Trophoblast cell (in vitro differentiated cells and primary cell): ENCODE measurements around the gene TPBGL.

Experiments used
- DNase-seq, 2 donors: peaks; one replicate each; pipeline ENCODE4 v3.0.0-alpha.2; 2016
- H2AFZ ChIP-seq: 2 replicates; pipeline ENCODE4 v1.6.1; 2013; ENCODE audit warnings: low read length, moderate library complexity, mild to moderate bottlenecking; ENCODE audit not compliant: insufficient read depth, poor library complexity
- H2AK5ac ChIP-seq: 2 replicates; pipeline ENCODE4 v1.6.1; 2013; ENCODE audit warnings: mild to moderate bottlenecking, low read length
- H2BK120ac ChIP-seq: 2 replicates; pipeline ENCODE4 v1.6.1; 2013; ENCODE audit warnings: low read length, mild to moderate bottlenecking, moderate library complexity; ENCODE audit not compliant: insufficient read depth, poor library complexity
- H2BK12ac ChIP-seq: 2 replicates; pipeline ENCODE4 v1.6.1; 2013; ENCODE audit warnings: mild to moderate bottlenecking, low read length, moderate library complexity
- H2BK5ac ChIP-seq: 2 replicates; pipeline ENCODE4 v1.6.1; 2013; ENCODE audit warnings: low read length, low read depth, moderate library complexity, mild to moderate bottlenecking; ENCODE audit not compliant: poor library complexity
- H3K14ac ChIP-seq: 2 replicates; pipeline ENCODE4 v1.6.1; 2013; ENCODE audit warnings: mild to moderate bottlenecking, low read length
- H3K18ac ChIP-seq: 2 replicates; pipeline ENCODE4 v1.6.1; 2013; ENCODE audit warnings: mild to moderate bottlenecking, low read length
- H3K23ac ChIP-seq: 2 replicates; pipeline ENCODE4 v1.6.1; 2013; ENCODE audit warnings: low read length
- H3K27ac ChIP-seq: 2 replicates; pipeline ENCODE4 v1.5.1; 2013; ENCODE audit warnings: low read depth, mild to moderate bottlenecking, inconsistent platforms, low read length, moderate library complexity
- H3K27me3 ChIP-seq: 2 replicates; pipeline ENCODE4 v1.6.1; 2013; ENCODE audit warnings: inconsistent platforms, mild to moderate bottlenecking, low read length, moderate library complexity; ENCODE audit not compliant: insufficient read depth
- H3K36me3 ChIP-seq, 2 experiments: 1 replicate in 1 of 2; 2 replicates in 1 of 2; pipeline ENCODE4 v1.6.1; 2013; ENCODE audit warnings: low read length in 2 of 2, mild to moderate bottlenecking in 2 of 2, moderate library complexity in 1 of 2; ENCODE audit not compliant: insufficient read depth in 2 of 2, control insufficient read depth in 1 of 2
- H3K4ac ChIP-seq: 2 replicates; pipeline ENCODE4 v1.6.1; 2013; ENCODE audit warnings: low read depth, mild to moderate bottlenecking, low read length, moderate library complexity
- H3K4me1 ChIP-seq, 2 experiments: 1 replicate in 1 of 2; 2 replicates in 1 of 2; pipeline ENCODE4 v1.6.1; 2013; ENCODE audit warnings: low read length in 2 of 2, mild to moderate bottlenecking in 2 of 2, moderate library complexity in 1 of 2; ENCODE audit not compliant: insufficient read depth in 2 of 2, control insufficient read depth in 1 of 2
- H3K4me2 ChIP-seq: 2 replicates; pipeline ENCODE4 v1.6.1; 2013; ENCODE audit warnings: inconsistent platforms, mild to moderate bottlenecking, low read length, moderate library complexity
- H3K4me3 ChIP-seq: 2 replicates; pipeline ENCODE4 v1.5.1; 2013; ENCODE audit warnings: mild to moderate bottlenecking, low read depth, low read length, inconsistent platforms
- H3K79me1 ChIP-seq: one replicate; pipeline ENCODE4 v1.6.1; 2013; ENCODE audit warnings: low read length
- H3K79me2 ChIP-seq: 2 replicates; pipeline ENCODE4 v1.6.1; 2013; ENCODE audit warnings: low read length, mild to moderate bottlenecking; ENCODE audit not compliant: control insufficient read depth, insufficient read depth, poor library complexity
- H3K9ac ChIP-seq: 2 replicates; pipeline ENCODE4 v1.6.1; 2013; ENCODE audit warnings: mild to moderate bottlenecking, low read length
- H3K9me3 ChIP-seq: 2 replicates; pipeline ENCODE4 v1.6.1; 2013; ENCODE audit warnings: low read depth, mild to moderate bottlenecking, control low read depth, inconsistent platforms, low read length; ENCODE audit not compliant: insufficient read depth
- H4K12ac ChIP-seq: 2 replicates; pipeline ENCODE4 v1.6.1; 2013; ENCODE audit warnings: low read depth, mild to moderate bottlenecking, low read length, moderate library complexity
- H4K8ac ChIP-seq: 2 replicates; pipeline ENCODE4 v1.6.1; 2013; ENCODE audit warnings: low read depth, mild to moderate bottlenecking, low read length, moderate library complexity
- H4K91ac ChIP-seq: one replicate; pipeline ENCODE4 v1.6.1; 2013; ENCODE audit warnings: low read depth, mild to moderate bottlenecking, low read length, moderate library complexity
- WGBS: extraction: QIAGEN DNeasy Blood & Tissue Kit; methylation state at CpG from one replicate; pipeline ENCODE4 v1.1.7; 2013; ENCODE audit warnings: missing lambda C conversion rate; ENCODE audit not compliant: insufficient read length, insufficient coverage; ENCODE audit errors: extremely low coverage; 5-methylcytosine and 5-hydroxymethylcytosine counted together

TPBGL gene

GRCh38 chr11:75246671-75247350, 6.2 kb downstream of the TPBGL start:
- H3K4me2 ChIP-seq, result no peak overlapping the region
- no peak overlapping the region for H2AFZ ChIP-seq
- no peaks in the 10 kb centered on the region for H3K79me1 ChIP-seq
- H3K9me3 ChIP-seq, result peaks cover 6% of the 10 kb centered on the region
- H3K23ac ChIP-seq, result no peak overlapping the region
- no peaks in the 10 kb centered on the region for H3K79me2 ChIP-seq
- H4K8ac ChIP-seq, result no peak overlapping the region
- H2BK12ac ChIP-seq, result no peak overlapping the region
- H3K4me3 ChIP-seq, result no peak overlapping the region
- no peak for DNase-seq
- no peak overlapping the region for H3K4ac ChIP-seq
- no peaks in the 10 kb centered on the region for H3K36me3 ChIP-seq
- no peak overlapping the region for H3K27ac ChIP-seq
- no peak overlapping the region for H4K91ac ChIP-seq
- no CpG with 5 or more reads among the region's 11 CpGs for WGBS
- H2BK5ac ChIP-seq, result no peak overlapping the region
- H3K14ac ChIP-seq, result no peak overlapping the region
- H4K12ac ChIP-seq, result no peak overlapping the region
- H3K4me1 ChIP-seq, result peaks cover 2 to 3% of the 10 kb centered on the region in 2 experiments
- H3K27me3 ChIP-seq, result peaks cover 13% of the 10 kb centered on the region
- H3K18ac ChIP-seq, result no peak overlapping the region
- H2AK5ac ChIP-seq, result no peak overlapping the region
- no peak overlapping the region for H2BK120ac ChIP-seq
- no peak overlapping the region for H3K9ac ChIP-seq

GRCh38 chr11:75248924-75249256, 8.3 kb downstream of the TPBGL start:
- Histone ChIP-seq H2AFZ (no peak overlapping the region), H3K9me3 (no peaks in the 10 kb centered on the region), H4K91ac (no peak overlapping the region), H3K4ac (no peak overlapping the region), H3K4me1 (no peaks in the 10 kb centered on the region), H3K23ac (no peak overlapping the region), H3K4me2 (no peak overlapping the region), H2AK5ac (no peak overlapping the region), H3K27me3 (no peaks in the 10 kb centered on the region), H3K79me2 (no peaks in the 10 kb centered on the region), H3K14ac (no peak overlapping the region), H3K18ac (no peak overlapping the region), H3K36me3 (no peaks in the 10 kb centered on the region), H4K8ac (no peak overlapping the region), H2BK12ac (no peak overlapping the region), H3K9ac (no peak overlapping the region), H2BK5ac (no peak overlapping the region), H3K79me1 (no peaks in the 10 kb centered on the region), H2BK120ac (no peak overlapping the region), H4K12ac (no peak overlapping the region), H3K4me3 (no peak overlapping the region), H3K27ac (no peak overlapping the region)
- DNase-seq, result no peak
- WGBS, result no CpG with 5 or more reads among the region's 11 CpGs

- Histone ChIP-seq H4K12ac (no peak overlapping the region), H4K8ac (no peak overlapping the region), H3K9me3 (no peaks in the 10 kb centered on the region), H3K27ac (no peak overlapping the region), H3K18ac (no peak overlapping the region), H2BK120ac (no peak overlapping the region), H3K4ac (no peak overlapping the region), H3K79me1 (no peaks in the 10 kb centered on the region), H2BK12ac (no peak overlapping the region), H2AFZ (no peak overlapping the region), H3K14ac (no peak overlapping the region), H2BK5ac (no peak overlapping the region), H3K27me3 (no peaks in the 10 kb centered on the region), H3K36me3 (no peaks in the 10 kb centered on the region), H3K4me1 (no peaks in the 10 kb centered on the region), H3K23ac (no peak overlapping the region), H3K4me2 (no peak overlapping the region), H3K9ac (no peak overlapping the region), H4K91ac (no peak overlapping the region), H2AK5ac (no peak overlapping the region), H3K79me2 (no peaks in the 10 kb centered on the region), H3K4me3 (no peak overlapping the region)
- WGBS, result no CpG with 5 or more reads among the region's 3 CpGs
- no peak for DNase-seq
Observed at GRCh38 chr11:75249704-75250103, 9.1 kb downstream of the TPBGL start.

GRCh38 chr11:75254326-75254725, 13.8 kb downstream of the TPBGL start:
- no peak overlapping the region for H4K8ac ChIP-seq
- H3K14ac ChIP-seq, result no peak overlapping the region
- H3K4ac ChIP-seq, result no peak overlapping the region

More at GRCh38 chr11:75254326-75254725, 13.8 kb downstream of the TPBGL start:
- Histone ChIP-seq H2AK5ac (no peak overlapping the region), H3K27ac (no peak overlapping the region), H3K4me2 (no peak overlapping the region), H3K18ac (no peak overlapping the region), H2BK120ac (no peak overlapping the region), H4K91ac (no peak overlapping the region), H3K4me3 (no peak overlapping the region), H3K4me1 (no peaks in the 10 kb centered on the region), H3K23ac (no peak overlapping the region), H2AFZ (no peak overlapping the region), H3K27me3 (no peaks in the 10 kb centered on the region), H3K9ac (no peak overlapping the region), H3K79me1 (no peaks in the 10 kb centered on the region), H2BK5ac (no peak overlapping the region), H4K12ac (no peak overlapping the region), H2BK12ac (no peak overlapping the region), H3K79me2 (no peaks in the 10 kb centered on the region), H3K9me3 (no peaks in the 10 kb centered on the region), H3K36me3 (no peaks in the 10 kb centered on the region)
- no peak for DNase-seq
